ENCODE data around the gene ATR.
"Not testable (repeated sequence)": the region's sequence is repeated elsewhere in the genome, so short reads cannot be mapped to it uniquely, and the experiment has no call there.

ATR gene

GRCh38 chr3:142447852-142448823 lies 130.4 kb downstream of the ATR start, which contains the start of gene XRN1:
XRN1 (minus strand) TSS chr3:142448037; CDS start chr3:142447944, 93 bp downstream.
- peak; percentile 96 for DNase-seq (ENCODE audit: low spot score)

- DNase-seq (ENCODE audit: low spot score) = peak; percentile 26
Observed at GRCh38 chr3:142447301-142447851, 131.2 kb downstream of the ATR start.

- DNase-seq (ENCODE audit: low spot score) = peak; percentile 30
Observed at GRCh38 chr3:142445816-142446254, 132.7 kb downstream of the ATR start.

GRCh38 chr3:142444343-142444742 lies 134.2 kb downstream of the ATR start:
- no peak for DNase-seq (ENCODE audit: low spot score)

GRCh38 chr3:142443060-142443459 lies 135.5 kb downstream of the ATR start:
- not testable (repeated sequence) for DNase-seq (ENCODE audit: low spot score)

- not testable (repeated sequence) for DNase-seq (ENCODE audit: low spot score)
Observed at GRCh38 chr3:142439499-142440220, 138.9 kb downstream of the ATR start.

GRCh38 chr3:142438096-142438495 lies 140.4 kb downstream of the ATR start:
- DNase-seq (ENCODE audit: low spot score) = not testable (repeated sequence)

- no peak for DNase-seq (ENCODE audit: low spot score)
Observed at GRCh38 chr3:142436951-142437585, 141.5 kb downstream of the ATR start.

GRCh38 chr3:142434503-142434902 lies 144.0 kb downstream of the ATR start:
- no peak for DNase-seq (ENCODE audit: low spot score)

- DNase-seq (ENCODE audit: low spot score) = no peak
Observed at GRCh38 chr3:142433110-142433509, 145.4 kb downstream of the ATR start.

- DNase-seq (ENCODE audit: low spot score) = no peak
Observed at GRCh38 chr3:142429582-142429981, 149.0 kb downstream of the ATR start.

- DNase-seq (ENCODE audit: low spot score) = no peak
Observed at GRCh38 chr3:142424754-142425153, 153.8 kb downstream of the ATR start.

- no peak for DNase-seq (ENCODE audit: low spot score)
Observed at GRCh38 chr3:142418926-142419592, 159.5 kb downstream of the ATR start.

- DNase-seq (ENCODE audit: low spot score) = no peak
Observed at GRCh38 chr3:142417302-142417701, 161.2 kb downstream of the ATR start.

GRCh38 chr3:142400537-142400936 lies 178.0 kb downstream of the ATR start:
- not testable (repeated sequence) for DNase-seq (ENCODE audit: low spot score)

Data from CD4-positive, alpha-beta T cell treated with Interleukin-2 at 100 ng/mL for 4 hours (primary cell).